Globus pallidus (tissue), 1 donor: ENCODE data around the gene DPP4.

Experiments
- DNase-seq: peaks from one replicate; pipeline ENCODE4 v3.0.0-alpha.2; 2015; ENCODE audit warnings: low spot score

The DPP4 gene

GRCh38 chr2:162085090-162085891 lies 11.3 kb upstream of the DPP4 start:
- DNase-seq: no peak

- DNase-seq: no peak
These were observed 10.5 kb upstream of the DPP4 start for GRCh38 chr2:162084536-162084935.

GRCh38 chr2:162082681-162083080 lies 8.7 kb upstream of the DPP4 start:
- no peak for DNase-seq

- no peak for DNase-seq
These were observed 8.0 kb upstream of the DPP4 start for GRCh38 chr2:162082036-162082435.

- no peak for DNase-seq
These were observed 5.5 kb upstream of the DPP4 start for GRCh38 chr2:162079514-162079913.

- DNase-seq: no peak
These were observed 1.7 kb upstream of the DPP4 start for GRCh38 chr2:162075689-162076132.

GRCh38 chr2:162074928-162075688 lies 1.1 kb upstream of the DPP4 start:
- DNase-seq: no peak

GRCh38 chr2:162074632-162074895 lies 549 bp upstream of the DPP4 start:
- DNase-seq: no peak

- no peak for DNase-seq
These were observed 783 bp downstream of the DPP4 start for GRCh38 chr2:162072976-162073887.

GRCh38 chr2:162072181-162072702 lies 1.8 kb downstream of the DPP4 start:
- no peak for DNase-seq

- no peak for DNase-seq
These were observed 3.0 kb downstream of the DPP4 start for GRCh38 chr2:162071001-162071400.

- no peak for DNase-seq
These were observed 3.6 kb downstream of the DPP4 start for GRCh38 chr2:162070228-162070936.

GRCh38 chr2:162069267-162069903 lies 4.6 kb downstream of the DPP4 start:
- DNase-seq: no peak

- DNase-seq: no peak
These were observed 6.4 kb downstream of the DPP4 start for GRCh38 chr2:162067596-162067995.

- no peak for DNase-seq
These were observed 8.2 kb downstream of the DPP4 start for GRCh38 chr2:162065767-162066166.

GRCh38 chr2:162063899-162064298 lies 10.1 kb downstream of the DPP4 start:
- no peak for DNase-seq

GRCh38 chr2:162063281-162063680 lies 10.7 kb downstream of the DPP4 start:
- DNase-seq: no peak

GRCh38 chr2:162062559-162062958 lies 11.5 kb downstream of the DPP4 start:
- no peak for DNase-seq

- no peak for DNase-seq
These were observed 13.0 kb downstream of the DPP4 start for GRCh38 chr2:162061021-162061420.

GRCh38 chr2:162060532-162060931 lies 13.5 kb downstream of the DPP4 start:
- no peak for DNase-seq
